GM10266 (cell line): ENCODE data around the gene THSD7B.

ENCODE experiments used
- DNase-seq: peaks from one replicate; pipeline ENCODE4 v3.0.0; 2012; ENCODE audit errors: extremely low spot score
- TF ChIP-seq, protein P1 (sequence below): IDR thresholded peaks from 2 replicates; pipeline ENCODE4 v1.5.1; 2012; ENCODE audit warnings: mild to moderate bottlenecking, low read depth; ENCODE audit not compliant: control insufficient read depth, insufficient read depth; ENCODE audit errors: missing control alignments

Gene THSD7B

DNA sequence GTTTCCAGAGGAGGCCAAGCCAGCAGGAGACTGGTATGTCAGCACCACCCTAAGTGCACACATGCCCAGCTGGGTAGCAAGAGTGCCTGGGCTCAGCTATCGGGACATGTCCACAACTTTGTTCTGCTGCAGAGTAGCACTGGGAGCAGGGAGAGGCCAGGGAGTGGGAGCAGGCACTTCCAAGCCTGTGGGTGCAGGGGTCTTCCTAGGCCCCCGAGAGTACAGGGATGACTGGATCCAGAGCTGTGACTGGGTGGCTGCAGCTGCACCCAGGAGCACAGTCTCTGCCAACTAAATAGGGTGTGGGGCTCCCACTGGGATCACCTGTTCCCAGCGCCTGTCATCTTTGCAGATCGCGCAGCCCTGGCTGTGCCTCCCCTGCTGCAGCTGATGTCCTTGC lies 943.0 kb downstream of the THSD7B start:
- TF ChIP-seq, protein P1, sequence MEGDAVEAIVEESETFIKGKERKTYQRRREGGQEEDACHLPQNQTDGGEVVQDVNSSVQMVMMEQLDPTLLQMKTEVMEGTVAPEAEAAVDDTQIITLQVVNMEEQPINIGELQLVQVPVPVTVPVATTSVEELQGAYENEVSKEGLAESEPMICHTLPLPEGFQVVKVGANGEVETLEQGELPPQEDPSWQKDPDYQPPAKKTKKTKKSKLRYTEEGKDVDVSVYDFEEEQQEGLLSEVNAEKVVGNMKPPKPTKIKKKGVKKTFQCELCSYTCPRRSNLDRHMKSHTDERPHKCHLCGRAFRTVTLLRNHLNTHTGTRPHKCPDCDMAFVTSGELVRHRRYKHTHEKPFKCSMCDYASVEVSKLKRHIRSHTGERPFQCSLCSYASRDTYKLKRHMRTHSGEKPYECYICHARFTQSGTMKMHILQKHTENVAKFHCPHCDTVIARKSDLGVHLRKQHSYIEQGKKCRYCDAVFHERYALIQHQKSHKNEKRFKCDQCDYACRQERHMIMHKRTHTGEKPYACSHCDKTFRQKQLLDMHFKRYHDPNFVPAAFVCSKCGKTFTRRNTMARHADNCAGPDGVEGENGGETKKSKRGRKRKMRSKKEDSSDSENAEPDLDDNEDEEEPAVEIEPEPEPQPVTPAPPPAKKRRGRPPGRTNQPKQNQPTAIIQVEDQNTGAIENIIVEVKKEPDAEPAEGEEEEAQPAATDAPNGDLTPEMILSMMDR: no peak

DNA sequence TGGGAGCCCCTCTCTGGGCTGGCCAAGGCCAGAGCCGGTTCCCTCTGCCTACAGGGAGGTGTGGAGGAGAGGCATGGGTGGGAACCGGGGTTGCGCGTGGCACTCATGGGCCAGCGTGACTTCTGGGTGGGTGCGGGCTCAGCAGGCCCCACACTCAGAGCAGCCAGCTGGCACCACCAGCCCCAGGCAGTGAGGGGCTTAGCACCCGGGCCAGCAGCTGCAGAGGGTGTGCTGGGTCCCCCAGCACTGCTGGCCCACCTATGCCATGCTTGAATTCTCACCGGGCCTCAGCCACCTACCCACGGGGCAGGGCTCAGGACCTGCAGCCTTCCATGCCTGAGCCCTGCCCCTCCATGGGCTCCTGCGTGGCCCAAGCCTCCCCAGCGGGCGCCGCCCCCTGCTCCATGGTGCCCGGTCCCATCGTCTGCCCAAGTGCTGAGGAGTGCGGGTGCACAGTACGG lies 950.4 kb downstream of the THSD7B start:
- TF ChIP-seq, protein P1: no peak
- no peak for DNase-seq

More for the DNA sequence above, 943.0 kb downstream of the THSD7B start:
- DNase-seq: no peak

DNA sequence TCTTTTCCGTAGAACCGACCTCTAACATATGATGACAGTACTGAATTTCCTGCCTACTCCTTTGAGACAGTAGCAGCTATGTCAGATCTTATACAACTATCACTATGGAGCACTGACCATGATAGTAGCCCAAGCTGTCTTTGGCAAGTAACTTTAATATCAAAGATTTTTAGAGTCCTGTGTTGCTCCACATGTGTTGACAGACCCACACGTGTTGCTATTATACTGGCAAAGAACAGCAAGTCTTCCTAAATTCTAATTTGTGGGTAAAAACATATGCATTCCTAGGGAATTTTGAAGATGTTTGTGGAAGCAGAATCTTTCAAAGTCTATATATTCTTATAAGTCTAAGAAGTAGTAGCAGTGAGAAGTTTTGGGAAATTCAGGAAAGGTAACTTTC lies 953.4 kb downstream of the THSD7B start:
- TF ChIP-seq, protein P1: no peak
- no peak for DNase-seq

DNA sequence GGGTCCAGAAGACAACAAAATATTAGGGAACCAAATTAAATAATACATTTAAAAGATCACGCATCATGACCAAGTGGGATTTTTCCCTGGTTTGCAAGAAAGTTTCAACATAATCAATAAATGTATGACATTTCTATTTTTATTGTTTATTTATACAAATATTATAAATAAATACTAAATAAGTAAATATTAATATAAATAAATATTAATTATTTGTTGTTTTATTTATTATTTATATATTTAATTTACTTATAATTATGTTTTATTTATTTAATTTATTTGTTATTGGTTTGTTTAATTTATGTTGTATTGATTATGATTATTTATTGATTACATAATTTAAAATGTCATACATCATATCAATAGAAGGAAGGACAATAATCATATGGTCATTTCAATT lies 956.4 kb downstream of the THSD7B start:
- TF ChIP-seq, protein P1: no peak
- no peak for DNase-seq

DNA sequence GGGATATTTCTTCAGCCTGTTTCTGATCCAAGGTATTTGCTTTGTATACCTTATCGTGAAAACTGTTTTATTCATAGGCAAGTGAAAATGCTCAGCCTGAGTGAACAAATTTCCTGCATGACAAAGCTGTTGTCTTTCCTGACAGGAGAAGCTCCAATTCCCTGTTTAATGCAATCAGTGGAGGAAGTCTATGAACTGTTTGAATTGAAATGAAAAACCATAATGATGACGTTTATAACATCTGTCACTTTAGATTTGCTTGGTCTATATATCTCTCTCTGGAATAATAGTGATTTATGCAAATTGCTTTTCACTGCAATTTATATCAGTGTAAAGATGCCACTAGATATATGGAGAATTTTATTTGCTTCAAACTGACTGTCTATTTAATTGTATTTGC lies 959.6 kb downstream of the THSD7B start:
- TF ChIP-seq, protein P1: no peak
- DNase-seq: no peak
